ENCODE data around the gene SLC26A8.

SLC26A8 gene

GRCh38 chr6:35905141-35905785 lies 119.2 kb downstream of the SLC26A8 start:
- no peak overlapping the region for H3K4me3 ChIP-seq (ENCODE audit: low read depth, low read length)
- H3K79me2 ChIP-seq (ENCODE audit: control insufficient read depth, insufficient read depth, low read length, unreplicated experiment): peaks cover 77% of the 10 kb centered on the region
- peaks cover 17% of the 10 kb centered on the region for H3K4me1 ChIP-seq (ENCODE audit: control insufficient read depth, insufficient read depth, low read length, unreplicated experiment)
- no peak overlapping the region for H3K27ac ChIP-seq (ENCODE audit: low read depth, low read length)
- H2AFZ ChIP-seq (ENCODE audit: low read length, unreplicated experiment): no peak overlapping the region
- H3K36me3 ChIP-seq (ENCODE audit: insufficient read depth, low read length): peaks cover 31% of the 10 kb centered on the region
- H3K27me3 ChIP-seq (ENCODE audit: insufficient read depth, low read length): no peaks in the 10 kb centered on the region

GRCh38 chr6:35903679-35904078 lies 120.8 kb downstream of the SLC26A8 start:
- H3K36me3 ChIP-seq (ENCODE audit: insufficient read depth, low read length): peaks cover 17% of the 10 kb centered on the region; the same call in 1 of the 2 replicates
- H3K79me2 ChIP-seq (ENCODE audit: control insufficient read depth, insufficient read depth, low read length, unreplicated experiment): peaks cover 75% of the 10 kb centered on the region
- H2AFZ ChIP-seq (ENCODE audit: low read length, unreplicated experiment): no peak overlapping the region

GRCh38 chr6:35900448-35900847 lies 124.0 kb downstream of the SLC26A8 start:
- no peak overlapping the region for H2AFZ ChIP-seq (ENCODE audit: low read length, unreplicated experiment)

More at GRCh38 chr6:35903679-35904078, 120.8 kb downstream of the SLC26A8 start:
- Histone ChIP-seq H3K27ac (ENCODE audit: low read depth, low read length) (no peak overlapping the region), H3K27me3 (ENCODE audit: insufficient read depth, low read length) (no peaks in the 10 kb centered on the region), H3K4me1 (ENCODE audit: control insufficient read depth, insufficient read depth, low read length, unreplicated experiment) (peaks cover 17% of the 10 kb centered on the region), H3K4me3 (ENCODE audit: low read depth, low read length) (no peak overlapping the region)

GRCh38 chr6:35898003-35898402 lies 126.4 kb downstream of the SLC26A8 start:
- Histone ChIP-seq H3K27ac (ENCODE audit: low read depth, low read length) (no peak overlapping the region), H3K36me3 (ENCODE audit: insufficient read depth, low read length) (no peaks in the 10 kb centered on the region), H3K4me1 (ENCODE audit: control insufficient read depth, insufficient read depth, low read length, unreplicated experiment) (no peaks in the 10 kb centered on the region), H3K27me3 (ENCODE audit: insufficient read depth, low read length) (no peaks in the 10 kb centered on the region), H2AFZ (ENCODE audit: low read length, unreplicated experiment) (no peak overlapping the region), H3K79me2 (ENCODE audit: control insufficient read depth, insufficient read depth, low read length, unreplicated experiment) (peaks cover 87% of the 10 kb centered on the region), H3K4me3 (ENCODE audit: low read depth, low read length) (no peak overlapping the region)

More at GRCh38 chr6:35900448-35900847, 124.0 kb downstream of the SLC26A8 start:
- Histone ChIP-seq H3K79me2 (ENCODE audit: control insufficient read depth, insufficient read depth, low read length, unreplicated experiment) (peaks cover 83% of the 10 kb centered on the region), H3K36me3 (ENCODE audit: insufficient read depth, low read length) (0 out of 2 replicates have a peak, but pooled peaks cover 7% of the 10 kb centered on the region), H3K27ac (ENCODE audit: low read depth, low read length) (no peak overlapping the region), H3K4me3 (ENCODE audit: low read depth, low read length) (no peak overlapping the region), H3K4me1 (ENCODE audit: control insufficient read depth, insufficient read depth, low read length, unreplicated experiment) (peaks cover 5% of the 10 kb centered on the region), H3K27me3 (ENCODE audit: insufficient read depth, low read length) (no peaks in the 10 kb centered on the region)

GRCh38 chr6:35897486-35897885 lies 127.0 kb downstream of the SLC26A8 start:
- Histone ChIP-seq H3K27ac (ENCODE audit: low read depth, low read length) (no peak overlapping the region), H3K4me3 (ENCODE audit: low read depth, low read length) (no peak overlapping the region), H3K4me1 (ENCODE audit: control insufficient read depth, insufficient read depth, low read length, unreplicated experiment) (no peaks in the 10 kb centered on the region), H3K79me2 (ENCODE audit: control insufficient read depth, insufficient read depth, low read length, unreplicated experiment) (peaks cover 85% of the 10 kb centered on the region), H2AFZ (ENCODE audit: low read length, unreplicated experiment) (no peak overlapping the region), H3K36me3 (ENCODE audit: insufficient read depth, low read length) (no peaks in the 10 kb centered on the region), H3K27me3 (ENCODE audit: insufficient read depth, low read length) (no peaks in the 10 kb centered on the region)

GRCh38 chr6:35897036-35897435 lies 127.4 kb downstream of the SLC26A8 start:
- Histone ChIP-seq H3K36me3 (ENCODE audit: insufficient read depth, low read length) (no peaks in the 10 kb centered on the region), H3K27ac (ENCODE audit: low read depth, low read length) (no peak overlapping the region), H2AFZ (ENCODE audit: low read length, unreplicated experiment) (no peak overlapping the region), H3K4me3 (ENCODE audit: low read depth, low read length) (no peak overlapping the region), H3K4me1 (ENCODE audit: control insufficient read depth, insufficient read depth, low read length, unreplicated experiment) (no peaks in the 10 kb centered on the region), H3K79me2 (ENCODE audit: control insufficient read depth, insufficient read depth, low read length, unreplicated experiment) (peaks cover 83% of the 10 kb centered on the region), H3K27me3 (ENCODE audit: insufficient read depth, low read length) (no peaks in the 10 kb centered on the region)

- Histone ChIP-seq H3K79me2 (ENCODE audit: control insufficient read depth, insufficient read depth, low read length, unreplicated experiment) (peaks cover 79% of the 10 kb centered on the region), H3K27me3 (ENCODE audit: insufficient read depth, low read length) (no peaks in the 10 kb centered on the region), H3K4me1 (ENCODE audit: control insufficient read depth, insufficient read depth, low read length, unreplicated experiment) (no peaks in the 10 kb centered on the region), H3K36me3 (ENCODE audit: insufficient read depth, low read length) (no peaks in the 10 kb centered on the region), H3K4me3 (ENCODE audit: low read depth, low read length) (no peak overlapping the region), H3K27ac (ENCODE audit: low read depth, low read length) (no peak overlapping the region), H2AFZ (ENCODE audit: low read length, unreplicated experiment) (no peak overlapping the region)
These were observed 128.2 kb downstream of the SLC26A8 start for GRCh38 chr6:35896228-35896627.

- H3K27ac ChIP-seq (ENCODE audit: low read depth, low read length): no peak overlapping the region
- peaks cover 73% of the 10 kb centered on the region for H3K79me2 ChIP-seq (ENCODE audit: control insufficient read depth, insufficient read depth, low read length, unreplicated experiment)
- no peaks in the 10 kb centered on the region for H3K36me3 ChIP-seq (ENCODE audit: insufficient read depth, low read length)
- H2AFZ ChIP-seq (ENCODE audit: low read length, unreplicated experiment): no peak overlapping the region
- H3K4me1 ChIP-seq (ENCODE audit: control insufficient read depth, insufficient read depth, low read length, unreplicated experiment): no peaks in the 10 kb centered on the region
- H3K27me3 ChIP-seq (ENCODE audit: insufficient read depth, low read length): no peaks in the 10 kb centered on the region
- H3K4me3 ChIP-seq (ENCODE audit: low read depth, low read length): no peak overlapping the region
These were observed 128.9 kb downstream of the SLC26A8 start for GRCh38 chr6:35895560-35895959.

- Histone ChIP-seq H3K4me3 (ENCODE audit: low read depth, low read length) (no peak overlapping the region), H3K27ac (ENCODE audit: low read depth, low read length) (no peak overlapping the region), H3K4me1 (ENCODE audit: control insufficient read depth, insufficient read depth, low read length, unreplicated experiment) (no peaks in the 10 kb centered on the region), H3K36me3 (ENCODE audit: insufficient read depth, low read length) (no peaks in the 10 kb centered on the region), H2AFZ (ENCODE audit: low read length, unreplicated experiment) (no peak overlapping the region), H3K27me3 (ENCODE audit: insufficient read depth, low read length) (no peaks in the 10 kb centered on the region), H3K79me2 (ENCODE audit: control insufficient read depth, insufficient read depth, low read length, unreplicated experiment) (peaks cover 71% of the 10 kb centered on the region)
These were observed 129.7 kb downstream of the SLC26A8 start for GRCh38 chr6:35894776-35895175.
